Right hindlimb (tissue), 1 donor: ENCODE measurements around the gene SLC2A8.

Experiments
- DNase-seq: peaks from one replicate; pipeline ENCODE4 v3.0.0-alpha.2; 2018

SLC2A8 gene, protein sequence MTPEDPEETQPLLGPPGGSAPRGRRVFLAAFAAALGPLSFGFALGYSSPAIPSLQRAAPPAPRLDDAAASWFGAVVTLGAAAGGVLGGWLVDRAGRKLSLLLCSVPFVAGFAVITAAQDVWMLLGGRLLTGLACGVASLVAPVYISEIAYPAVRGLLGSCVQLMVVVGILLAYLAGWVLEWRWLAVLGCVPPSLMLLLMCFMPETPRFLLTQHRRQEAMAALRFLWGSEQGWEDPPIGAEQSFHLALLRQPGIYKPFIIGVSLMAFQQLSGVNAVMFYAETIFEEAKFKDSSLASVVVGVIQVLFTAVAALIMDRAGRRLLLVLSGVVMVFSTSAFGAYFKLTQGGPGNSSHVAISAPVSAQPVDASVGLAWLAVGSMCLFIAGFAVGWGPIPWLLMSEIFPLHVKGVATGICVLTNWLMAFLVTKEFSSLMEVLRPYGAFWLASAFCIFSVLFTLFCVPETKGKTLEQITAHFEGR

GRCh38 chr9:127396808-127397645, at the start of gene SLC2A8:
SLC2A8 (plus strand) TSS chr9:127397169; CDS start chr9:127397231, 62 bp downstream.
- DNase-seq = peak; percentile 100

DNA sequence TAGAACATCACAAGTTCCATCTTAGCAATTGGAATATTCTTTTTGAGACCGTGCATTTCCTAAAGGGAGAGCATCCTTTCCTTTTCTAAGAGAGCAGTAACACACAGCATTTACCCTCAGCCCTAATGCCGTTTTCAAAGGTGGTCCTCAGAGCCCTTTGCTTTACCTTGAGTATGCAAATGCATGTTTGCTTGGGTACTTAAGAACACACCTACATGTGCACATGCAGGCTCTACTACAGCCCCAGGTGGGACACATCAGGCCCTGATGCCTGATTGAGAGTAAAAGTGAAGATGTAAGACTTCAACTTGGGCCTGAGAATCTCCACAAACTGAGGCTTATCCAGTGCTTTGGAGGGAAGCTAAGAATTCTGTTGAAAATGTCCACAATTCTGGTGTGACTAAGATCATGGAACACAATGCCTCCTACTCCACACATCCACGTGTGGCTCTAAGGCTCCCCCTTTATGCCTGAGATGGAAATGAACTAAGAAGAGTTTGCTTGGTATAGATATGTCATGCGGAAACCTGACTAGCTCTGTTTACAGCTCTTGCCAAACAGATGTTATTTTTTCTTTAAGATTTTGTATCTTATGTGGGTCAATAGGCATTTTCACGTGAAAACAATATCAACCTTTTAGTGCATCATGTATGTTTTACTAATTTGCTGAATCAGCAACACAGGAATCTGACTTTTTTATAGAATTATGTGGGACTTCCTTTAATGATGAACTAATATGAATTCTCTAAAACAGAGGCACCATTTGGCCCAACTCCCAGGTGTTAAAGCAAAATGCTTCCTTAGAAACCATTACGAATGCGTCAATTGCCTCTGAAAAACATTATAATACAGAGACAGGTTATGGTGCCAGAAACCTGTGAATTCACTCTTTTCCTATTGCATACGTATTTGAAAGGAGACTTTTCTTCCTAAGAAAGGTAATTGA, 48.9 kb upstream of the SLC2A8 start:
- peak; percentile 34 for DNase-seq

- DNase-seq = no peak
Observed at GRCh38 chr9:127349483-127350113, 47.4 kb upstream of the SLC2A8 start.

GRCh38 chr9:127351182-127352166, 45.5 kb upstream of the SLC2A8 start:
- DNase-seq = no peak

DNA sequence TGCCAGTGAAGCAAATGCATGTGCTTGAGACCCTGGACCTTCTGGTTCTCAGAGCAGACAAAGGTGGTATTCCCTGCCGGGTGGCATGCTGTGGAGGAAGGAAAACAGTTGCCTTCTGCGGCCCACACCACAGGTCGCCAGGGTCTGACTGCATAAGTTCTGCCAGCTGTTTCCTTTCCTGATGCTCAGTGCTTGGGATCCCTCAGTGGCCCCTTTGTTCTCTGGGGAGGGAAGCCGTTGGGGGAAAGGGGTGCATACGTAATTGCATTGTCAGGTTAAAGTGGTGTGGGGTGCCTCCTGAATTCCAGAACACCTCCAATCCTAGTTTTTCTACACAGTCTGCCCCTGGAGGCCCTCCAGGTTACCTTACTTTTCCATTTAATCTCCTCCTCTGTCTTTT, 43.1 kb upstream of the SLC2A8 start:
- DNase-seq = no peak

DNA sequence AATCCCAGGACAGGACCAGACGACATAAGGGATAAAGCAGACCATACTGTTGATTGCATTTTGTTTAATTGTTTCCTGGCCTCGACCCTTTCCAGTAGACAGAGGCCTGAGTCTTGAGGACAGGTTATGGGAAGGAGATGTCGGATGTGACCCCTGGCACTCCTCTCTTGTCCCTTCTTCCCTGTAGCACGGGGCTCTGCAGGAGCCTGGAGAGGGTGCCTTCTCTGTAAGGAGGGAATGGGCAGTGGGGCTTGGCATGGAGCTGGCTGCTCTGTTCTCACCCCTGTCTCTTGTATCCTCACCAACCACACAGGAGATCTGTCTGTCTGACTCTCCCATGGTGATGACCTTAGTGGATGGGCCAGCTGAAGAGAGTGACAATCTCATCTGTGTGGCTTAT, 40.1 kb upstream of the SLC2A8 start:
- DNase-seq = no peak

GRCh38 chr9:127358023-127358535, 38.9 kb upstream of the SLC2A8 start:
- DNase-seq = no peak

- DNase-seq = no peak
Observed at GRCh38 chr9:127358770-127359169, 38.2 kb upstream of the SLC2A8 start.

GRCh38 chr9:127360250-127360649, 36.7 kb upstream of the SLC2A8 start:
- no peak for DNase-seq

DNA sequence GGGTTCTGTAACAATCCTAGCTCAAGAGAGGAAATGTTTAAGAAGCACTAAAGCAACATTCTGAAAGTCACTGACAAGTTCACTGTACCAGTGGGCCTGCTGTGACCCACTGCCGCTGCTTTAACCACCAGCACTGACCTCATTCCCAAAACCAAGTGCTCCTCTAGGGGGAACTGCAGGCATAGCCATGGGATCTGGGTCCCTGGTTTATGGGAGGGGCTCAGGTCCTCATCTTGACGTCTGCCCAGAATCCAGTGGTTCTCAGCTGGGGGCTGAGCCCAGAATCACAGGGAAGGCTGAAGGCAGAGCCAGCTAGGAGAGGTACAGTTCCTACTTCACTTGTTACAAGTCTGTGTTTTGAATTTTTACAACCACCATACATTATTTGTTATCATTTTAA, 36.1 kb upstream of the SLC2A8 start:
- DNase-seq = no peak

DNA sequence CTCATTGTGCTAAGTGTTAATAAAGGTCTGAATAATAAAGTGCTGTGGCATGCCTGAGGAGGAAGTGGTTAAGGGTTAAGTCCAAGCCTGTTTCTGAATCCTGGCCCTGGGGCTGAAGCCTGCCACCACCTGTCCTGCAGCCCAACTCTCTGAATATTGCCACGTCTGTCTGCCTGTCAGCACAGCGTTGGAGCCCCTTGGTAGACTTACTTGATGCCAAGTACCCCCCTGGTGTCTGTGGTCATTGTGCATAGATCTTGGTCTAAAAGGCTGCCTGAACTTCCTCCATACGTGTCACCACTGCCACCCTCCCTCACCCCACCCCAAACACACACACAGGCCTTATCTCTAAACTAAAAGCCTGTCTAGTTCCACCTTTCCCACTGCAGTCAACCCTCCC, 35.4 kb upstream of the SLC2A8 start:
- DNase-seq = no peak

DNA sequence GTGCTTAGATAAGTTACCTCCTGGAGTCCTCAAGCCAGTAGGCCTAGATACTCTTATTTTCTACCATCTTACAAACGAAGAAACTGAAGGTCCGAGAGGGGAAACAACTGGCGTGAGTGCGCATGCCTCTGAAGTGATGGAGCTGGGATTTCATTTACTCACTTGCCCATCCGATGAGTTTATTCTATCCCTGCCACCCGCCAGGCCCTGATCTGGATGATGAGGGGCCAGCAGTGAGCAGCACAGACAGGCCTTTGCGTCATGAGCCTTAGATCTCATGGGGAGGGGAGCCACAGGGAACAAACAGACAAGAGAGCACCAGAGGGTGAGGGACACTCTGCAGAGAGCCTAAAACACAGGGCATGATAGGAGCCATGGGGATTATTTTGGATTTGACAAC, 34.1 kb upstream of the SLC2A8 start:
- no peak for DNase-seq

DNA sequence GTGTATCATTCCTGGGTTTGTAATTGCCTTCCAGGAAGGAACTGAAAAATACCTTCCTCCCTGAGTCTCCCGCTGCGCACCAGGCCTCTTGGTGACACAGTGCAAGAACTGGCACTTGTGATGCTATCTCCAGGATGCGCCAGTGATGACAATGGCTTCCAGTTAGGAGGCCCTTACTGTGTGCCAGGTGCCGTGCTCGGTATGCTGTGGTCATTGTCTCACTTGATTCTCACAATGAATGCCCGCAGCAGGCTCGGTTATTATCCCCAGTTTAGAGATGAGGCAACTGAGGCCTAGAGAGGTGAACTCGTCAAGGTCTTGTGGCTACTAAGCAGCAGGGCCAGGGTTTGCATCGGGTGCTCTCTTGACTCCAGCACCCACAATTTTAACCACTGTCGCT, 31.5 kb upstream of the SLC2A8 start:
- DNase-seq = no peak

DNA sequence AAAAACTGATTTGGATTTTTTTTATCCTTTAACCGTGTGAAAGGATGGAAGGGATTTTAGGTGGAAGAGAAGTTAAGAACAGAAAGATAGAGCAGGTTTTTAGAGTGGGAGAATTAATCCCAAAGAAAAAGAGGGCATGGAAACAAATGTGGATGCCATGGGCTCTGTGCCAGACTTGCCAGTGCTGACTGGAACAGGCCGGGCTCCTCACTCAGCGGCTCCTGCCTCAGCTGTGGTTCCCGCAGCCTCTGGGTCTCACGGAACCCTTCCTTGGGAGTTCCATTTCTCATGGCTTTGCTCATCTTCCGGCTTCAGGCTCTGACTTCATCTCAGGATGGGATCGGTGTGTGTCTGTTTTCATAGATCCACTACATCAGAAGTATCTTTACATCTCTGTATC, 30.4 kb upstream of the SLC2A8 start:
- DNase-seq = no peak

GRCh38 chr9:127368852-127369402, 28.0 kb upstream of the SLC2A8 start:
- no peak for DNase-seq

GRCh38 chr9:127369428-127369827, 27.5 kb upstream of the SLC2A8 start:
- no peak for DNase-seq

GRCh38 chr9:127370147-127370579, 26.8 kb upstream of the SLC2A8 start:
- DNase-seq = no peak

DNA sequence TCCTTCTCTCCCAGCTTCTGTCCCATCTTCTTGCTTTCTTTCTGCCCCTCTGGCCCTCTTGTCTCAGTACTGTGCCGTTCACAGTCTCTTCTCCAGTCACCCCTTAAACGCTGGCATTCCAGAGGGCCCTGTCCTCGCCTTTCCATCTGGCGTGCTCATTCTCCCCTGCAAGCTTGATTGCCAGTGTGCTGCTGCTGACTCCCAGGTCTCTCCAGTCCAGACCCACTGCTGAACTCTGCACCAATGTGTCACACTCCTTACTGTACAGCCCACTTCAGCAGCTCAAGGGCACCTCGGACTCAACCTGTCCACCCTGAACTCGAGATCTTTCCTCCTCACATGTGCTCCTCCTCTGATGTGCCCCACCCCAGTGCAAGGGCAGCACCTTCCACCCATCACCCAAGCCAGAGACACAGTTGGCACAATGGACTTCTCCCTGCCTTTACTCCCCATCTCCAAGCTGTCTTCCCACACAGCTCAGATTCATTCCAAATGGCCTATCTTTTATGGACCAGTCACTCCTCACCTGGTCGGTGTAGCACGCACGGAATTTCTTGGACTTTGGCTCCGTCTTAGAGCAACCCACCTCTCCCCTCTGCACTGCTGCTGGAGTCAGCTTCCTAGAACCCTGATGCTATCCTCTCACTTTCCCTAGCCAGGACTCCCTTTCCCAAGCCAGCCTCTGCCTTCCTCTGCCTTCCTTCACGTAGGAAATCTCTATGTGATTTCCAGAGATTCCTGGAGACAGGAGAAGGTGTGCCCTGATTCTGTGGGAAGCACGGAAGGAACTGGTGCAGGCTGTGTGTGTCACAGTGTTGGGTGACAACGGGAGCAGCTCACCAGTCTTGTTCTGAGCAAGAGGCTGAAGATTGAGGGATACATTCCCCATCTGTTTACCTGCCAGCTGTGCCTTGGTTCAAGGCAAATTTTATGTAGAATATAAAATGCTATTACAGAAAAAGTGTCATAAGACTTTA, 26.0 kb upstream of the SLC2A8 start:
- DNase-seq = no peak

- DNase-seq = no peak
Observed at GRCh38 chr9:127380479-127380878, 16.5 kb upstream of the SLC2A8 start.
